ENCODE measurements around the gene GDF15.

GDF15 gene

GRCh38 chr19:18434411-18435175 is 48.6 kb downstream of the GDF15 start:
- no peaks in the 10 kb centered on the region for H3K27me3 ChIP-seq (ENCODE audit: control insufficient read depth, insufficient read depth, low read length)
- peaks cover 18% of the 10 kb centered on the region for H3K36me3 ChIP-seq (ENCODE audit: control insufficient read depth, insufficient read depth, low read length)
- H3K9me3 ChIP-seq (ENCODE audit: control insufficient read depth, insufficient read depth, low read length): no peaks in the 10 kb centered on the region
- H3K4me1 ChIP-seq (ENCODE audit: control insufficient read depth, insufficient read depth, low read length): peaks cover 27% of the 10 kb centered on the region
- peak overlapping the region; percentile 36 for H3K27ac ChIP-seq (ENCODE audit: low read depth, low read length)
- H3K9ac ChIP-seq (ENCODE audit: low read depth, low read length): no peak overlapping the region
- peak overlapping the region; percentile 44; the same call in 1 of the 2 replicates for H3K4me3 ChIP-seq (ENCODE audit: low read depth, low read length)

GRCh38 chr19:18435178-18435841 is 49.4 kb downstream of the GDF15 start:
- peaks cover 30% of the 10 kb centered on the region for H3K4me1 ChIP-seq (ENCODE audit: control insufficient read depth, insufficient read depth, low read length)

GRCh38 chr19:18435842-18436670 is 50.1 kb downstream of the GDF15 start:
- H3K27ac ChIP-seq (ENCODE audit: low read depth, low read length): no peak overlapping the region
- no peaks in the 10 kb centered on the region for H3K9me3 ChIP-seq (ENCODE audit: control insufficient read depth, insufficient read depth, low read length)
- H3K4me3 ChIP-seq (ENCODE audit: low read depth, low read length): peak overlapping the region; percentile 84; the same call in 1 of the 2 replicates
- H3K36me3 ChIP-seq (ENCODE audit: control insufficient read depth, insufficient read depth, low read length): peaks cover 18% of the 10 kb centered on the region
- H3K9ac ChIP-seq (ENCODE audit: low read depth, low read length): no peak overlapping the region
- no peaks in the 10 kb centered on the region for H3K27me3 ChIP-seq (ENCODE audit: control insufficient read depth, insufficient read depth, low read length)
- peaks cover 30% of the 10 kb centered on the region for H3K4me1 ChIP-seq (ENCODE audit: control insufficient read depth, insufficient read depth, low read length)

More at GRCh38 chr19:18435178-18435841, 49.4 kb downstream of the GDF15 start:
- no peak overlapping the region for H3K27ac ChIP-seq (ENCODE audit: low read depth, low read length)
- H3K9me3 ChIP-seq (ENCODE audit: control insufficient read depth, insufficient read depth, low read length): no peaks in the 10 kb centered on the region
- H3K36me3 ChIP-seq (ENCODE audit: control insufficient read depth, insufficient read depth, low read length): peaks cover 18% of the 10 kb centered on the region
- H3K4me3 ChIP-seq (ENCODE audit: low read depth, low read length): no peak overlapping the region
- H3K9ac ChIP-seq (ENCODE audit: low read depth, low read length): no peak overlapping the region
- no peaks in the 10 kb centered on the region for H3K27me3 ChIP-seq (ENCODE audit: control insufficient read depth, insufficient read depth, low read length)

- H3K9ac ChIP-seq (ENCODE audit: low read depth, low read length): peak overlapping the region; percentile 81; the same call in 1 of the 2 replicates
- H3K4me1 ChIP-seq (ENCODE audit: control insufficient read depth, insufficient read depth, low read length): peaks cover 30% of the 10 kb centered on the region
- peaks cover 18% of the 10 kb centered on the region for H3K36me3 ChIP-seq (ENCODE audit: control insufficient read depth, insufficient read depth, low read length)
- no peaks in the 10 kb centered on the region for H3K27me3 ChIP-seq (ENCODE audit: control insufficient read depth, insufficient read depth, low read length)
- no peaks in the 10 kb centered on the region for H3K9me3 ChIP-seq (ENCODE audit: control insufficient read depth, insufficient read depth, low read length)
- peak overlapping the region; percentile 64 for H3K27ac ChIP-seq (ENCODE audit: low read depth, low read length)
- H3K4me3 ChIP-seq (ENCODE audit: low read depth, low read length): peak overlapping the region; percentile 84
These were observed 50.9 kb downstream of the GDF15 start for GRCh38 chr19:18436671-18437490.

- Histone ChIP-seq H3K36me3 (ENCODE audit: control insufficient read depth, insufficient read depth, low read length) (peaks cover 18% of the 10 kb centered on the region), H3K9me3 (ENCODE audit: control insufficient read depth, insufficient read depth, low read length) (no peaks in the 10 kb centered on the region), H3K27ac (ENCODE audit: low read depth, low read length) (peak within 1 kb of the TSS; percentile 91), H3K9ac (ENCODE audit: low read depth, low read length) (peak within 1 kb of the TSS; percentile 81; the same call in 1 of the 2 replicates), H3K27me3 (ENCODE audit: control insufficient read depth, insufficient read depth, low read length) (no peaks in the 10 kb centered on the region), H3K4me3 (ENCODE audit: low read depth, low read length) (peak within 1 kb of the TSS; percentile 90), H3K4me1 (ENCODE audit: control insufficient read depth, insufficient read depth, low read length) (peaks cover 26% of the 10 kb centered on the region)
These were observed 51.8 kb downstream of the GDF15 start, which contains the start of gene ISYNA1 for GRCh38 chr19:18437491-18438330. Gene ISYNA1, minus strand, starts transcription at chr19:18438133. Its CDS starts 154 bp downstream, at chr19:18437979.

GRCh38 chr19:18438331-18439024 is 52.5 kb downstream of the GDF15 start:
- H3K27ac ChIP-seq (ENCODE audit: low read depth, low read length): peak overlapping the region; percentile 91
- H3K9me3 ChIP-seq (ENCODE audit: control insufficient read depth, insufficient read depth, low read length): no peaks in the 10 kb centered on the region
- no peaks in the 10 kb centered on the region for H3K27me3 ChIP-seq (ENCODE audit: control insufficient read depth, insufficient read depth, low read length)
- peaks cover 19% of the 10 kb centered on the region for H3K36me3 ChIP-seq (ENCODE audit: control insufficient read depth, insufficient read depth, low read length)
- peak overlapping the region; percentile 52; the same call in 1 of the 2 replicates for H3K4me3 ChIP-seq (ENCODE audit: low read depth, low read length)
- peaks cover 21% of the 10 kb centered on the region for H3K4me1 ChIP-seq (ENCODE audit: control insufficient read depth, insufficient read depth, low read length)
- H3K9ac ChIP-seq (ENCODE audit: low read depth, low read length): no peak overlapping the region
